GM12891 (cell line): ENCODE results near the gene ARHGEF1.
"Not testable (repeated sequence)": the region's sequence is repeated elsewhere in the genome, so short reads cannot be mapped to it uniquely, and the experiment has no call there.

Experiments used
- DNase-seq: peaks from one replicate; pipeline ENCODE4 v3.0.0; 2011; ENCODE audit warnings: low spot score; ENCODE audit not compliant: insufficient read length
- FAIRE-seq: peaks from 2 replicates; lab custom pipeline; 2011; peaks lifted over from hg19 to GRCh38; lab: Jason Lieb, UNC
- PAX5 ChIP-seq: IDR thresholded peaks from 2 replicates; pipeline ENCODE4 v1.6.1; 2011; ENCODE audit warnings: low read length, moderate library complexity, mild to moderate bottlenecking; ENCODE audit not compliant: insufficient read depth, severe bottlenecking
- POLR2A ChIP-seq: IDR thresholded peaks from 2 replicates; pipeline ENCODE4 v1.6.1; 2011; ENCODE audit warnings: low read depth, low read length, control low read depth
- POLR2AphosphoS5 ChIP-seq: IDR thresholded peaks from 2 replicates; pipeline ENCODE4 v1.6.1; 2011; ENCODE audit warnings: low read depth, low read length, control low read depth
- POU2F2 ChIP-seq: IDR thresholded peaks from 2 replicates; pipeline ENCODE4 v1.6.1; 2011; ENCODE audit warnings: low read depth, mild to moderate bottlenecking, control low read depth, low read length, moderate library complexity
- SPI1 ChIP-seq: IDR thresholded peaks from 2 replicates; pipeline ENCODE4 v1.6.1; 2011; ENCODE audit warnings: low read depth, low read length, control low read depth
- TAF1 ChIP-seq: IDR thresholded peaks from 2 replicates; pipeline ENCODE4 v1.6.1; 2011; ENCODE audit warnings: low read depth, low read length, control low read depth

ARHGEF1 gene

DNA sequence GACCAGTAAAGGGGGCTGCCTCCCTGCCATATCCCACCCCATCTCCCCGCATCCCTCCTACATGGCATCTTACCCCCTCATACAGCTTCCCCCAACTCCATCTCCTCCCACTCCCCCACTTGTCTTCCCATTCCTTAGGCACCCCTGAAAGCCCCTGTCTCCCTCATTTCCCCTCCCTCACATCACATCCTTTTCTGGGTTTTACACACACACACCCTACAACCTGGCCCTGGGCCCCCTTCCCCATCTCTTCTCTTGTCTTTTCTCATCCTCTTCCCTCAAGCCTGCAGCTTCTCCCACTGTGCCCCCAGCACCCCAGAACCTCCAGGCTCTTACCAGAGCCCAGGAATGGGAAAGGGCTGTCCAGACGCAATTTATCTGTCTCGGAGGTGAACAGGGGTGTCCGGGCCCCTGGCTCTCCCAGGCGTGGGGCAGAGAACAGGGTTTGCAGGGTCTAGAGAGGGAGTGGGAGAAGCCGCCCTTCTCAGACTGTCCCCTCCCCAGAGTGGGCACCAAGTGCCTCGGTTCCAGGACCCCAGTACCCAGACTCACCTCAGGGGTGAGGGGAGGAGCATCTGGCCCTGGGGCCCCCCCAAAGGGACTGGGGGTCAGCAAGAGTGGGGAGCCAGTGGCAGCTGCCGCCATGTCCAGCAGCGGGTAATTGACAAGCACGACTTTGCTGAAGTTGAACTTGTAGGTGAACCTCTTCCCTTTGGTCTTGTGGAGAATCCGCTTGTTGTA is 25.9 kb downstream of the ARHGEF1 start:
- FAIRE-seq (no peak), DNase-seq (no peak)
- TF ChIP-seq TAF1: no peak
- no peak for TF ChIP-seq POLR2A
- no peak for TF ChIP-seq PAX5
- TF ChIP-seq POU2F2: no peak
- TF ChIP-seq SPI1: no peak
- no peak for TF ChIP-seq POLR2AphosphoS5

DNA sequence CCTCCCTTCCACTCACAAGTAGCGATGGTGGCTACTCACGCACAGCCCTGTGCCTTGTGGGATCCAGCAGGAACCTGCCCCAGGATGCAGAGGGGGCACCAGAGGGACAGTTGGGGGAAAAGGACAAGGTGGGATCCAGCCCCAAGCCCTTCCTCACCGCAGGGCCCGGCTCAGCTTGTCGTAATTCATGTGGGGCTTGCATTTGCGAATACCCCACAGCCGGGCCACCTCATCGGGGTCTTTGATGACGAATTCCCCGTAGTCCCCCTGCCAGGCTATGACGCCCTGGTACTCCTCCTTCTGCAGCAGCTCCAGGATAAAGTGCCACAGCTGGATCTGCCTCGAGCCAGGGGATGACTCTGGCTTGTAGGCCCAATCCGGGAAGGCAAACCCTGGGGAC is 26.7 kb downstream of the ARHGEF1 start:
- TF ChIP-seq TAF1 (no peak), POLR2AphosphoS5 (no peak), PAX5 (no peak), POLR2A (no peak), POU2F2 (no peak)
- no peak for DNase-seq
- no peak for FAIRE-seq

DNA sequence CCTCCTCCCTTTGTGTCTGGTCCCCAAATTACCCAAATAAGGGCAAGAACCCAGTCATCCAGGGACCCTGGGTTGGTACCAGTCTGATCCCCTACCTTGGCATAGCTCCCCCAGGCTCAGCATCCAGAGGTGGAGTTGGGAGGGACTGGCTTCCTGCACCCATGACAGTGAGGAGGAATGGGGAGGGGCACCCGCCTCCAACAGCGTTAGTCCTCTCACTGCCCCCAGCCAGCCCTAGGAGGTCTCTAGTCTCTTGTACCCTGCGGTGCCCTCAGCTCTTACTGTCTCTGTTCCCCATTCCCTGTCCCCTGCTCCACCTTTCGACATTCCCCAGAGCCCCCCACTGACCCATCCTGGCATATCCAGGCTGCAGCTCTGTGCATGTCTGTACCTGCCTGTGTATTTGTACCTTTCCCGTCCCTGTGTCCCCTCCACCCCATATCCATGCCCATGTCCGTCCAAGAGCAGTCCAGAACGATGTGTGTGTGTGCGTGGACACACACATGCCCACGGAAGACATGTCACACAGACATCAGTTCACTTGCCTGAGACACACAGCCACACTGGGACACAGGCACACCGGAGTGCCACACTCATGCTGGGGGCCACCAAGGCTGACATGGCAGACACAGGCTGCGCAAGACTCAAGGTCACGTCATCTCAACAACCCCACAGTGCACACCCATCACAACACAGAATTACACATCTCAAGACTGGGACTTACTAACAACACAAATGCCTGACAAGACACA is 27.4 kb downstream of the ARHGEF1 start:
- FAIRE-seq (peak; percentile 64), DNase-seq (no peak)
- TF ChIP-seq SPI1: no peak
- no peak for TF ChIP-seq POU2F2
- no peak for TF ChIP-seq POLR2A
- no peak for TF ChIP-seq PAX5
- no peak; the same call in none of the 2 replicates for TF ChIP-seq POLR2AphosphoS5

DNA sequence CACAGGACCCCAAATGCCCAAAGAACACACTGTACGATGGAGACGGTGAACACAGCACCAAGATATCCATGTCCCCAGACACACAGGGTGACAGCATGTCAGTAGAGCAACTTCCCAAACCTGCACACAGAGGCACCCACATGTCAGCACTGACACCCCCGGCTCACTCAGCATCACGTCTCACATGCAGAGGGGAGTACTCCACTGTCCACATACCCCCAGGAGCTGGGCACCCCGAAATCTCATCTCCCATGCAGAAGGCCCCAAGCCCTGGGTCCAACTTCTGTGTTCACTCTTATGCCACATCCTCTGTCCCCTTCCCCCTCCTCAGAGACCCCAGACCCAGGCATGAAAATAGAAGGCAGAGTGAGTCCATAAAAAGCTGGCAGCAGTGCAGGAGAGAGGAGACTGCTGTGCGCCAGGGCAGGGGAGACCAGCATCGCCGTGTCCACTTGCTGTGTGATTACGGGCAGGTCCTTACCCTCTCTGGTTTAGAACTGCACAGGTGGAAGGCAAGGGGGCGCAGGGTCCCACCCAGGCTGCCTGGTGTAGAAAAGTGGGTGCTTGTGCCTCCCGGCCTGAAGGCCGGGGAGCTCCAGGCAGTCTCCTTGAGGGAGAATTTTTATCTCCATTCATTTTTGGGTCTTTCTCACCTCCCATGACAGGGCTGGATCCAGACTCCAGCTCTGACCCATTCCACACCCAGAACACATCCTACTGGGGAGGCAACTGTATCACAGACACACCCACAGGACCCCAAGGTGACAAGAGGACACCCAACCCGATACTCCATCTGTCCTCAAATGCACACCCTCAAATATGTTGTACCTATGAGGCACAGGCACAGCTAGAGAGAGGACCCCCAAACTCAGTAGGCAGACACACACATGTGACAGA is 28.3 kb downstream of the ARHGEF1 start:
- TF ChIP-seq PAX5 (no peak), POLR2A (no peak), POU2F2 (no peak), POLR2AphosphoS5 (no peak)
- no peak for FAIRE-seq
- no peak for DNase-seq

DNA sequence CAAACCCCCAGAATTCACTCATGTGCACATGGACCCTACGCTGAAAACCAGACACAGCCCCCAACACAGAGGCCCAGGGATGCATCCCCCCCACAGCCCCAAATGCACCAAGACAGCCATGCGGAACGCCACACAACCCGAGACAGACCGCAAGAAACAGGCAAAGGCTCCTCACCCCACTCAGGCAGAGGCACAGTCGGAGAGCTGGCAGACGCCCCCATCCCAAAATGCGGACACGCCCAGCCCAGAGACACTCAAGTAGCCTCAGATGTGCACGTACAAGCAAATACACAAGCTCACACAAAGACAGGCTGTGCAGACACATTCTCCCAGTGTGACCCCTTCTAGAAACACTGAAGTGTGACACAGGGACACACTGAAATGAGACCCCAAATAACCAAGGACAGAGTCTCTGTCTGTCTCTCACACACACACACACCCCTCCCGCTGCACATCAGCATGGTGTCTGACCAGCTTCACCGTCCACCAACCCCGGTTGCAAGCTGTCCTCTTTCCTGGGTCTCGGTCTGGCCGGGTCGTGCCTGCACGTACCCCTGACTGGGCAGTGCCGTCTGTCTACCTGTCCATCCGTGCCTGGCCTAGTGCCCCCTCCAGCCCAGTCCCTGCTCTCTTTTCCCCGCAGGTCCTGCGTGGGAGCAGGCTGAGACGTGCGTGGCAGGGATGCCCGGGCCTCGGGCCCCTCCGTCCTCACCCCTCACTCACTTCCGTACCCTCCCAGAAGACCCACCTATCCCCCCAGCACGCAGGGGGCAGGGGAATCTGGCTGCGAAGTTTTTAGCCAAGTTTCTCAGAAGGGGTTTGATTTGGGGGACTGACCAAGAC is 29.1 kb downstream of the ARHGEF1 start:
- TF ChIP-seq POLR2A: 0 out of 2 replicates have a peak, but pooled peaks have one; percentile 24
- TF ChIP-seq POU2F2: no peak
- TF ChIP-seq POLR2AphosphoS5: peak; percentile 34; the same call in 1 of the 2 replicates
- DNase-seq (no peak), FAIRE-seq (no peak)

DNA sequence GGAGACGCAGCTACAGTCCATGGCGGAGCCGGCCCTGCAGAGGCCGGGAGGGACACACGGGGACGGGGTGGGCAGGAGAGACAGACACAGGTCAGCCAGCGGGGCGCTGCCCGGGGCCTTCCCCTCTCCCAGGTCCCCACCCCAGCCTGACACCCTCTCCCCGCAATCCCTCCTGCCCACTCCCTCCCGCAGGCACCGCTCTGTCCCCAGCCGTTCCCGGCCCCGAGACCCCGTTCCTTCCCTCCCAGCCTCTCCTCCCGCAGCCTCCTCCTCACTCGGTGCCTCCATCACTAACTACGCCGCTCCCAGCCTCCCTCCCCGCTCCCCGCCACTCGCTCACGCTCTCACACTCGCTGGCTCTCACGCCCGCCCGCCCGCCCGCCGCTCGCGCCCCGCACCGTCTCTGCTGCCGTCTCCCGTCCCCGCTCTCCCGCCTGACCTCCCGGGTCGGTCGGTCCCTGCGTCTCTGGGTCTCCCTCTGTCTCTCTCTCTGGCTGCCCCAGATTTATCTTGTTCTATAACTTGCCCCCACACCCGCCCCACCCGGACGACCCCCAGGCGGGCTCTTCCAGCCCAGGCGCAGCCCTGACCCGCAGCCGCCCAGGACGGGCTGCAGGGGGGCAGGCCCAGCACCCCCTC is 30.0 kb downstream of the ARHGEF1 start:
- TF ChIP-seq SPI1: no peak
- TF ChIP-seq POU2F2: no peak
- TF ChIP-seq TAF1: no peak
- TF ChIP-seq POLR2A: no peak
- no peak for TF ChIP-seq PAX5
- no peak for TF ChIP-seq POLR2AphosphoS5
- DNase-seq: no peak
- no peak for FAIRE-seq

DNA sequence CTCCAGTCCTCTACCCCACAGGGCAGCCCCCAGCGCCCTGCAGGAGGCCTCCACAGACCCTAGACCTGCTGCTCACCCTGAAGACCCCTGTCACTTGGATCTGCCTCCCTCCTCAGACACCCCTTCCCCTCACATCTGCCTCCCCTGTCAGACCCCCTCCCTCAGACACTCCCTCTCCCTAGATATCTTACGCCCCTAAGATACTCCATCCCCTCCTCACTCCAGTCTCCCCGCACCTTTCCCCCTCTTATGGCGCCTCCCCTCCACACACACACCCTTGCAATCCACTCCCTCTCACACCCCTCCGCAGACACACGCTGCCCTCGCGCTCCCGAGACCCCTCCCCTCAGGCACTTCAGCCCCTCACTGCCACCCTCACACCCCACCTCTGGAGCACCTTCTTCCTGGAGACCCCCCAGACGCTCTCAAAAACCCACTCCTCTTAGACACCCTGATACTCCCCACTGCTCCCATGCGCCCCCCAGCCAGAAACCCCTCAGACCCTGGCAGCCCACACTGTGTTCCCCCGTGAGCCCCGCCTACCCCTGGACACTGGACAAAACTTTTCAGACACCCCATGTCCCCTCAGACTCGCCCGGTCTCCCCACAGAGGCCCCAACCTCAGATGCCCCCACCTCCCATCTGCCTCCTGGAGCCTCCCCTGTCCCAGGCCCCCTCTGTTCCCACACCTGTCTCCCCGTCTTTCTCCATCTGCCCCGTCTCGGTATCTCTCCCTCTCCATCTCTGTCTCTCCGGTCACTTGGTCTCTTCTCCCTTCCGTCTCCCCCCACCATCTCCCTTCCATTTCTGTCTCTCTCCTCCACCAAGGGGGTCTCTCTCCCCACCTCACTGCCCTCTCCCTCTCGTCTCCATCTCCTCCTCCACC is 30.8 kb downstream of the ARHGEF1 start:
- no peak for FAIRE-seq
- no peak for DNase-seq
- TF ChIP-seq POLR2A (no peak), POLR2AphosphoS5 (no peak), TAF1 (no peak), PAX5 (no peak), SPI1 (no peak), POU2F2 (no peak)

DNA sequence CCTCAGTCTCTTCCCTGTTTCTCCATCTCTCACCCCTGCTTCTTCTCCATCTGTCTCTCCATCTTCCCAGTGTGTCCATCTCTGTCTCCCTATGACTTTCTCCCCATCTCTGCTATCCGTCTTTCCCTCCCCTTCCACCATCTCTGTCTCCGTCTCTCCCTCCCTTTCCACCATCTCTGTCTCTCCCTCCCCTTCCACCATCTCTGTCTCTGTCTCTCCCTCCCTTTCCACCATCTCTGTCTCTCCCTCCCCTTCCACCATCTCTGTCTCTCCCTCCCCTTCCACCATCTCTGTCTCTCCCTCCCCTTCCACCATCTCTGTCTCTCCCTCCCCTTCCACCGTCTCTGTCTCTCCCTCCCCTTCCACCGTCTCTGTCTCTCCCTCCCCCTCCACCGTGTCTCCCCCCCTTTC is 31.4 kb downstream of the ARHGEF1 start:
- DNase-seq: not testable (repeated sequence)
- peak; percentile 73 for FAIRE-seq
